Transverse colon (tissue), 4 donors: ENCODE results near the gene TBC1D2B. TPM values are rescaled to one million over a fixed set of nuclear protein-coding genes. Genes with fewer than 3 reads are reported as not detected.
"Not testable (repeated sequence)": the region's sequence is repeated elsewhere in the genome, so short reads cannot be mapped to it uniquely, and the experiment has no call there.

Experiments used
- DNase-seq: peaks from one replicate; pipeline ENCODE4 v3.0.0-alpha.2; 2019
- H3K27ac ChIP-seq, 4 donors: fragments of 200-600 bp; sonication (generic); 2 replicates each; pipeline ENCODE4 v1.5.1; 2016 to 2018; ENCODE audit warnings: inconsistent platforms in 4 of 4
- H3K27me3 ChIP-seq: fragments of 200-600 bp; sonication (generic); 2 replicates; pipeline ENCODE4 v1.5.1; 2017; ENCODE audit warnings: inconsistent platforms
- H3K36me3 ChIP-seq, 4 donors: fragments of 200-600 bp; sonication (generic); 2 replicates each; pipeline ENCODE4 v1.5.1; 2017 to 2019; ENCODE audit warnings: inconsistent platforms in 4 of 4
- H3K4me1 ChIP-seq, 4 donors: fragments of 200-600 bp; sonication (generic); 2 replicates each; pipeline ENCODE4 v1.5.1; 2017 to 2020; ENCODE audit warnings: inconsistent platforms in 4 of 4
- H3K4me3 ChIP-seq, 4 donors: fragments of 200-600 bp; sonication (generic); 1 replicate in 1 of 4; 2 replicates in 3 of 4; pipeline versions ENCODE4 v1.5.1 to v1.6.1; 2017 to 2019; ENCODE audit warnings: inconsistent platforms in 4 of 4
- H3K9me3 ChIP-seq, 2 donors: fragments of 200-600 bp; sonication (generic); 2 replicates each; pipeline ENCODE4 v1.5.1; 2017 to 2019; ENCODE audit warnings: inconsistent platforms in 2 of 2
- EP300 ChIP-seq: sonication (generic); formaldehyde crosslinking; IDR thresholded peaks from one replicate; pipeline ENCODE4 v1.6.1; 2017; ENCODE audit warnings: antibody characterized with exemption, low read depth
- POLR2A ChIP-seq: fragments of 450-650 bp; IDR thresholded peaks from one replicate; pipeline ENCODE4 v1.6.1; 2016; ENCODE audit warnings: antibody characterized with exemption, mild to moderate bottlenecking, moderate library complexity
- POLR2AphosphoS5 ChIP-seq, 3 donors: sonication (generic); formaldehyde crosslinking; IDR thresholded peaks; one replicate each; pipeline ENCODE4 v1.6.1; 2016; ENCODE audit warnings: antibody characterized with exemption in 3 of 3
- WGBS, 2 donors: methylation state at CpG; one replicate each; pipeline ENCODE4 v1.1.5; 2018; ENCODE audit warnings: low coverage in 1 of 2; 5-methylcytosine and 5-hydroxymethylcytosine counted together
- in situ Hi-C, 4 donors: fragments of 200-750 bp; cut with MboI; loops; one replicate each; pipeline versions ENCODE4 v1.15.0 to v1.15.1; 2017; ENCODE audit warnings: low sequenced_read_pairs in 3 of 4, low pct_ligation_motif_present in 1 of 4, low pct_unique_long_range_greater_than_20kb in 1 of 4
- intact Hi-C: fragments of 100-400 bp; cut with DNase I; formaldehyde crosslinking; loops from one replicate; pipeline ENCODE4 v1.15.1; 2023; ENCODE audit warnings: low total_unique reads
- total RNA-seq, 4 donors: library from RNA; depleted of rRNA; stranded (reverse); fragments of >200 nt; gene quantifications; one replicate each; pipeline ENCODE4 v1.1.0, GENCODE V29; 2016
- TF ChIP-seq, protein P1 (sequence below), 5 experiments: fragments of 200-600 bp in 3 of 5; fragments of 450-650 bp in 2 of 5; sonication (generic) in 3 of 5; IDR thresholded peaks; 1 replicate in 2 of 5; 2 replicates in 3 of 5; pipeline ENCODE4 v1.5.1; 2016 to 2017; ENCODE audit warnings: antibody characterized with exemption in 5 of 5, inconsistent platforms in 3 of 5, mild to moderate bottlenecking in 2 of 5, moderate library complexity in 1 of 5

The TBC1D2B gene
- total RNA-seq, 4 donors from 2014 or later: 40.4 to 62.6 (median 53.8) TPM

DNA sequence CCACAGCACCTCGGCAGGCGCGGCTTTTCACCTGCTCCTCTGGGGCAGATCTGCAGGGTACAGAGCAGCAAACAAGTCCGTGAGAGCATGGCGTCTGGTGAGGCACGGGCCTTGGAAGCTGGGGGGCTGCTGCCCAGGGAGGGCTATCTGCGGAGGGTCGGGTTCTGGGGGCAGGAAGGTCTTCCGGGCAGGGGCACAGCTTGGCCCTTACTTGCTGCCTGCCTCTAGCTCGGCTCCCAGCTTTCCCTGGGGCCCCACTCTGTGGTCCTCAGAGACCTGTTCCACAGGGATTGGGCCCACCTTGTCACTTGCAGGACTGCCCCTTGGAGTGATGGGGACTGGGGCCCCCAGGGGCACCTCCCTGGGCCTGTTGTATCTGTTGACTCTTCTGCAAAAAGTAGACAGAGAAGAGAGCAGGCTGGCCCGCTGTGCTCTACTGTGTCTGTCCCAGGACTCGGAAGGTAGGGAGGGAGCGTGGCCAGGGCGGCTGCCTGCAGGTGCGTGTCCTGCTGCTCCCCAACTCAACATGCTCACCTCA lies 84.1 kb downstream of the TBC1D2B start:
- Histone ChIP-seq H3K27ac (peak overlapping the region; percentile 69 to 73 (median 70)), H3K9me3 (no peaks in the 10 kb centered on the region), H3K27me3 (no peaks in the 10 kb centered on the region), H3K4me3 (no peak overlapping the region), H3K4me1 (peaks cover 16 to 42% (median 27%) of the 10 kb centered on the region in 4 donors), H3K36me3 (peaks cover 0 to 6% (median 0%) of the 10 kb centered on the region in 4 donors)
- 86% methylated on average over 15 of the region's 15 CpGs; no CpG with 5 or more reads in 1 of the 2 donors for WGBS, 2 donors
- intact Hi-C loops: no loop called here
- TF ChIP-seq POLR2AphosphoS5 (IDR thresholded peaks at IDR 0.05) (no peak), EP300 (no peak), POLR2A (no peak)
- TF ChIP-seq, protein P1, sequence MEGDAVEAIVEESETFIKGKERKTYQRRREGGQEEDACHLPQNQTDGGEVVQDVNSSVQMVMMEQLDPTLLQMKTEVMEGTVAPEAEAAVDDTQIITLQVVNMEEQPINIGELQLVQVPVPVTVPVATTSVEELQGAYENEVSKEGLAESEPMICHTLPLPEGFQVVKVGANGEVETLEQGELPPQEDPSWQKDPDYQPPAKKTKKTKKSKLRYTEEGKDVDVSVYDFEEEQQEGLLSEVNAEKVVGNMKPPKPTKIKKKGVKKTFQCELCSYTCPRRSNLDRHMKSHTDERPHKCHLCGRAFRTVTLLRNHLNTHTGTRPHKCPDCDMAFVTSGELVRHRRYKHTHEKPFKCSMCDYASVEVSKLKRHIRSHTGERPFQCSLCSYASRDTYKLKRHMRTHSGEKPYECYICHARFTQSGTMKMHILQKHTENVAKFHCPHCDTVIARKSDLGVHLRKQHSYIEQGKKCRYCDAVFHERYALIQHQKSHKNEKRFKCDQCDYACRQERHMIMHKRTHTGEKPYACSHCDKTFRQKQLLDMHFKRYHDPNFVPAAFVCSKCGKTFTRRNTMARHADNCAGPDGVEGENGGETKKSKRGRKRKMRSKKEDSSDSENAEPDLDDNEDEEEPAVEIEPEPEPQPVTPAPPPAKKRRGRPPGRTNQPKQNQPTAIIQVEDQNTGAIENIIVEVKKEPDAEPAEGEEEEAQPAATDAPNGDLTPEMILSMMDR (IDR thresholded peaks at IDR 0.05): no peak
- in situ Hi-C loops: no loop called here
- no peak for DNase-seq

DNA sequence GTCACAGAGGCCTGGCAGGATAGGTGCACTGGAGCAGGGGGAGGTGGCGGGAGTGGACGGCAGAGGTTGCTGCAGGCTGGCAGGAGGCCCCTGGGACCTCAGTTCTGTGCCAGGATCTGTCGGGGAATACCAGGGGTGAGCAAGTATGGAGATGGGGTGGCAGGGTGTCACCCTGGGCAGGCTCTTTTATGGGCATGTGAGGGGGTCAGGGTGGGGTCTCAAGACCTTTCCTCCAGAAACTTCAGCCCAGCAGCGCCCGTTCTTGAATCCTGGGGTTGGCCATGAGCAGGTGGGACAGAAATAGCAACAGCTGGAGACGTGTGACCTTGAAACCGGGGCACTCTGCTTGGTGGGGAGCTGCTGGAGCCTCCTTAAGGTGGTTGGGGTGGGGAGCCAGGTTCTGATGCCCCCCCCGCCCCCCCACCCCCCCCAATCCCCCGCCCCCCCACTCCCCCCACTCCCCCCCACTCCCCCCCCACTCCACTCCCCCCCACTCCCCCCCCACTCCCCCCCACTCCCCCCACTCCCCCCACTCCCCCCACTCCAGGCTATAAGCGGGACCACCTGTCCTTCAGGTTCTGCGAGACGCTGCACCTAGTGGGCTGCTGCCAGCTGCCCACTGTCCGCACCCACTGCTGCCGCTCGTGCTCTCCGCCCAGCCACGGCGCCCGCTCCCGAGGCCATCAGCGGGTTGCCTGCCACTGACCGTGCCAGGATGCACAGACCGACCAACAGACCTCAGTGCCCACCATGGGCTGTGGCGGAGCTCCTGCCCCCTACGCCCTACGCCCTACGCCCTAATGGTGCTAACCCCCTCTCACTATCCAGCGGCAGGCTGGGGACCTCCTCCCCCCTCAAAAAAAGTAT lies 84.9 kb downstream of the TBC1D2B start:
- WGBS, 2 donors: 85 to 96% methylated on average over 5 to 14 of the region's 28 CpGs
- no peak for TF ChIP-seq POLR2A
- no peak for TF ChIP-seq POLR2AphosphoS5 (IDR thresholded peaks at IDR 0.05)
- no peak for TF ChIP-seq EP300
- TF ChIP-seq, protein P1 (IDR thresholded peaks at IDR 0.05): no peak

DNA sequence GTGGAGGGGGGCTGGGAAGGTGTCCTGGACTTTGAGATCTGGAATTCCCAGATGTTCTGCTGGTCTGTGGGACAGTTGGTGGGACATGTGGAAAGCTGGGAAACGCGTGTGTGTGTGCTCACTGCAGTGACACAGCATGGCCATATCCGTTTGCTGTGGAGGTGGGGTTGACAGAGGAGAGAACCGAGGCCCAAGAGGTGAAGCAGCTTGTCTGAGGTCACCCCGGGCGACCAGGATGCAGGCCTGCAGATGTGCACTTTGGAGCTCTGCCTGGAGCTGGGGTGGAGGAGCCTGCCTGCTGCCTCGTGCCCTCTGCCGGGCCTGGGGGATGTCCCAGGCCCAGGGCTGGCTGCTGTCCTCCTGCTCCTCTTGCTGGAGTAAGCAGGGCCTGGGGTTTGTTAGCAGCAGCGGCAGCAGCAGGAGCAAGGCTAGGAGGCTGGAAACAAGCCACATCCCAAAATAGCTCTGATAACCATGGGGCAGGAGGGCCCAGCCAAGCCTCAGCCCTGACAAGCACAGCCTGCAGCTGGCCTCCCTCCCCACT lies 85.8 kb downstream of the TBC1D2B start:
- H3K27ac ChIP-seq: peak overlapping the region; percentile 70 to 85 (median 80)
- H3K4me3 ChIP-seq, intact Hi-C loops, in situ Hi-C loops, H3K36me3 ChIP-seq, H3K27me3 ChIP-seq, H3K9me3 ChIP-seq: not testable (repeated sequence)
- 46% methylated on average over 8 of the region's 9 CpGs; no CpG with 5 or more reads in 1 of the 2 donors for WGBS, 2 donors
- peaks cover 16 to 53% (median 27%) of the 10 kb centered on the region in 4 donors for H3K4me1 ChIP-seq
- peak; percentile 55 for DNase-seq
- TF ChIP-seq POLR2AphosphoS5 (IDR thresholded peaks at IDR 0.05): peak; percentile 37 to 72 (median 61)

More for the DNA sequence above, 84.9 kb downstream of the TBC1D2B start:
- intact Hi-C loops: no loop called here
- in situ Hi-C loops: no loop called here
- Histone ChIP-seq H3K4me3 (no peak overlapping the region), H3K27me3 (no peaks in the 10 kb centered on the region), H3K4me1 (peaks cover 16 to 47% (median 27%) of the 10 kb centered on the region in 4 donors), H3K36me3 (no peaks in the 10 kb centered on the region), H3K27ac (peak overlapping the region; percentile 70 to 85 (median 80)), H3K9me3 (no peaks in the 10 kb centered on the region)
- no peak for DNase-seq

DNA sequence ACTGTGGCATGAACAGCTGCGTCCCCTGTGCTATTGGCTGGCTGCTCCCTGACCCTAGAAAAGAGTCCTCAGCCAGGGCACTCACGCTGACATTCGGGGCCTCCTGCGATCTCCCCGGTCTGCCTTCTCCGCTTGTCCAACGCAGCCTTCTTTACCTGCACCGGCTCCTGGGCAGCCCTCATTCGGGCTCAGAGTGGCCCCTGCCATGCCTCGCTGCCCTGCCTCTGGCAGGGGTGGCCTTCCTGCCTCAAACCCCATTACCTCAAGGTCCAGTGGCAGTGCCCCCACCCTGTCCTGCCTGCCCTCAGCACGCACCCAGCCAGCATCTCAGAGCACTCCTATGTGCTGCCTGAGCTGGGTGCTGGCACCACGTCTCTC lies 86.5 kb downstream of the TBC1D2B start:
- peak overlapping the region; percentile 70 to 85 (median 80) for H3K27ac ChIP-seq
- TF ChIP-seq, protein P1 (IDR thresholded peaks at IDR 0.05): no peak
- TF ChIP-seq EP300 (no peak), POLR2AphosphoS5 (IDR thresholded peaks at IDR 0.05) (no peak), POLR2A (no peak)
- WGBS, 2 donors: 81% methylated on average over 12 of the region's 12 CpGs; no CpG with 5 or more reads in 1 of the 2 donors
- H3K4me3 ChIP-seq: no peak overlapping the region
- no peaks in the 10 kb centered on the region for H3K27me3 ChIP-seq
- intact Hi-C loops (no loop called here), in situ Hi-C loops (no loop called here)
- no peak for DNase-seq
- no peaks in the 10 kb centered on the region for H3K9me3 ChIP-seq
- no peaks in the 10 kb centered on the region for H3K36me3 ChIP-seq
- peaks cover 16 to 53% (median 27%) of the 10 kb centered on the region in 4 donors for H3K4me1 ChIP-seq
